Measurements from ENCODE around the gene CDSN. TPM values are rescaled to one million over a fixed set of nuclear protein-coding genes. Genes with fewer than 3 reads are reported as not detected.

The CDSN gene
- total and polyA plus RNA-seq, 2 experiments from 2014 or later = not detected

DNA sequence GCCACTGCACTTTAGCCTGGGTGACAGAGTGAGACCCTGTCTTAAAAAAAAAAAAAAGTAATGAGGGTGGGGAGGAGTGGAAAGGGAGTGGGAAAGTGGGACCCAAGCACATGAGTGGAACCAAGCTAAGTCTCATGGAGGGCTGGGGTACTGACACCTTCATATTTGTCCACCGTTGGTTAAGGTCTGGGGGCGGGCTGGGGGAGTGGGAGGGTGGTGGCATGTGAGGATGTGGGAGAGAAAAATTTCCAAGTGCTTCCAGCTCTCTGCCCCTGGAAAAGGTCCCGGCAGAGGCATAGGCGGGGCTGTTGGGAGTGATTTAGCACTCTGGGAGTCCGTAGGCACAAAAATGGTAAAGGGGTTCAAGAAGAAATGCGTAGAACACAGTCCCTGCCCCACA lies 12.6 kb upstream of the CDSN start:
- H3K27ac ChIP-seq = no peak overlapping the region
- H3K4me3 ChIP-seq = no peak overlapping the region
- no peaks in the 10 kb centered on the region for H3K9me3 ChIP-seq (ENCODE audit: low read depth)
- H4K20me1 ChIP-seq (ENCODE audit: insufficient read depth) = no peaks in the 10 kb centered on the region
- no peaks in the 10 kb centered on the region for H3K4me1 ChIP-seq (ENCODE audit: insufficient read depth)
- TF ChIP-seq EZH2phosphoT487 (IDR thresholded peaks at IDR 0.05; ENCODE audit: insufficient read depth, low read depth) (no peak), EZH2 (IDR thresholded peaks at IDR 0.05; ENCODE audit: insufficient read depth, poor library complexity, severe bottlenecking) (no peak)
- no peak overlapping the region for H2AFZ ChIP-seq
- no peak for DNase-seq
- no peaks in the 10 kb centered on the region for H3F3A ChIP-seq (ENCODE audit: insufficient read depth)
- no peaks in the 10 kb centered on the region for H3K36me3 ChIP-seq (ENCODE audit: low read depth)
- 53% methylated on average over 5 to 6 of the region's 6 CpGs for WGBS, 2 experiments (ENCODE audit: low coverage in 1 of 2, low lambda C conversion rate in 2 of 2, missing lambda C conversion rate in 2 of 2)
- in situ Hi-C loops (cut with MboI) = no loop called here
- no peaks in the 10 kb centered on the region for H3K27me3 ChIP-seq (replicated peaks; ENCODE audit: insufficient read depth)
- H3K4me2 ChIP-seq (ENCODE audit: unreplicated experiment) = no peak overlapping the region
- H3K79me2 ChIP-seq (ENCODE audit: insufficient read depth) = no peaks in the 10 kb centered on the region
- no peaks in the 10 kb centered on the region for H3K9me2 ChIP-seq (ENCODE audit: insufficient read depth)
- no peak overlapping the region for H3K9ac ChIP-seq

DNA sequence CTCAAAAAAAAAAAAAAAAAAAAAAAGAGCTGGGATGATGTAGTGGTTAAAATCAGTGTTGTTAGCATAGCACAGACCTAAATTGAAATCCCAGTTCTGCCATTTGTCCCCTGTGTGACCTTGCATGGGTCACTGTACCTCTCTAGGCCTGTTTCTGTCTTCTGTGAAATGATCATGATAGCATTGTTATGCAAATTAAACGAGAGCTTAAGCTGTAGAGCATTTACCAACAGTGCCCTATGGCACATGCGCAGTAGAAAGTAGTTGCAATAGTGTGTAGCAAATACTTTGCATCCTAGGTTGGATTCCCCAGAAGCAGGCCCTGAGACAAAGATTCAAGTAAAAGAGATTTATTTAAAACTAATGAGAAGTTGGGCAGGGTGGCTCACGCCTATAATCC lies 11.3 kb upstream of the CDSN start:
- no peak overlapping the region for H3K4me2 ChIP-seq (ENCODE audit: unreplicated experiment)
- no peaks in the 10 kb centered on the region for H4K20me1 ChIP-seq (ENCODE audit: insufficient read depth)
- WGBS, 2 experiments (ENCODE audit: low coverage in 1 of 2, low lambda C conversion rate in 2 of 2, missing lambda C conversion rate in 2 of 2) = 65 to 76% methylated on average over 3 of the region's 3 CpGs
- no peaks in the 10 kb centered on the region for H3K9me2 ChIP-seq (ENCODE audit: insufficient read depth)
- peaks cover 2% of the 10 kb centered on the region; the same call in 1 of the 2 replicates for H3F3A ChIP-seq (ENCODE audit: insufficient read depth)
- in situ Hi-C loops (cut with MboI) = no loop called here
- H3K4me1 ChIP-seq (ENCODE audit: insufficient read depth) = peaks cover 5% of the 10 kb centered on the region
- no peak overlapping the region for H3K9ac ChIP-seq
- no peaks in the 10 kb centered on the region for H3K36me3 ChIP-seq (ENCODE audit: low read depth)
- TF ChIP-seq EZH2phosphoT487 (IDR thresholded peaks at IDR 0.05; ENCODE audit: insufficient read depth, low read depth) = no peak
- TF ChIP-seq EZH2 (IDR thresholded peaks at IDR 0.05; ENCODE audit: insufficient read depth, poor library complexity, severe bottlenecking) = no peak
- no peaks in the 10 kb centered on the region for H3K9me3 ChIP-seq (ENCODE audit: low read depth)
- no peaks in the 10 kb centered on the region for H3K27me3 ChIP-seq (replicated peaks; ENCODE audit: insufficient read depth)
- DNase-seq = no peak
- no peak overlapping the region for H2AFZ ChIP-seq
- H3K4me3 ChIP-seq = no peak overlapping the region
- no peak overlapping the region for H3K27ac ChIP-seq
- H3K79me2 ChIP-seq (ENCODE audit: insufficient read depth) = no peaks in the 10 kb centered on the region

GRCh38 chr6:31130751-31131150 lies 10.5 kb upstream of the CDSN start:
- Histone ChIP-seq H3K4me3 (no peak overlapping the region), H3K27me3 (replicated peaks; ENCODE audit: insufficient read depth) (no peaks in the 10 kb centered on the region), H3K27ac (no peak overlapping the region), H3K4me2 (ENCODE audit: unreplicated experiment) (no peak overlapping the region), H3K4me1 (ENCODE audit: insufficient read depth) (peaks cover 11% of the 10 kb centered on the region), H4K20me1 (ENCODE audit: insufficient read depth) (no peaks in the 10 kb centered on the region), H3K36me3 (ENCODE audit: low read depth) (no peaks in the 10 kb centered on the region), H2AFZ (no peak overlapping the region), H3K79me2 (ENCODE audit: insufficient read depth) (no peaks in the 10 kb centered on the region), H3K9me2 (ENCODE audit: insufficient read depth) (no peaks in the 10 kb centered on the region), H3F3A (ENCODE audit: insufficient read depth) (peaks cover 8% of the 10 kb centered on the region), H3K9ac (no peak overlapping the region), H3K9me3 (ENCODE audit: low read depth) (no peaks in the 10 kb centered on the region)
- in situ Hi-C loops (cut with MboI) = no loop called here
- TF ChIP-seq EZH2 (IDR thresholded peaks at IDR 0.05; ENCODE audit: insufficient read depth, poor library complexity, severe bottlenecking) = no peak
- no peak for TF ChIP-seq EZH2phosphoT487 (IDR thresholded peaks at IDR 0.05; ENCODE audit: insufficient read depth, low read depth)
- WGBS, 2 experiments (ENCODE audit: low coverage in 1 of 2, low lambda C conversion rate in 2 of 2, missing lambda C conversion rate in 2 of 2) = 91 to 94% methylated on average over 3 of the region's 3 CpGs
- no peak for DNase-seq

DNA sequence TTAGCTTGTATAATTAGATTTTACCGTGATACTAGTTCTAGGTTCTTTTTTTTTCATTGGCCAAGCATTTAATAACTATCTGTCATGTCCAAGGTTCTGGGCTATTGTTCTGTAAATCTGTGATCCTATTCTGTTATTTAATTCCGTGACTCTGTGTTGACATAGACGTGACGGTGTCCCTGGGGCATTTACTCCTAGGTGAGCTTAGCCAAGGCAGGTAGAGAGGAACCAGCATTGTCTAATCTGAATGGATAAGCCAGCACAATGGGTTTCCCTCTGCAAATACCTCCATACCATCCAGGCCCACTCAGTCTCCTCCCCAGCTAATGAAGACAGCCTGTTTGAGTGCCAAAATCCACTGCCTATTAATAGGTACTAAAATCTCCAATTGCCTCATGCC lies 8.9 kb upstream of the CDSN start:
- no peaks in the 10 kb centered on the region for H3K79me2 ChIP-seq (ENCODE audit: insufficient read depth)
- whole genome bisulfite sequencing, 2 experiments (ENCODE audit: low coverage in 1 of 2, low lambda C conversion rate in 2 of 2, missing lambda C conversion rate in 2 of 2) = 80 to 81% methylated on average over 4 of the region's 4 CpGs
- no peaks in the 10 kb centered on the region for H4K20me1 ChIP-seq (ENCODE audit: insufficient read depth)
- H3K27ac ChIP-seq = no peak overlapping the region
- in situ Hi-C loops (cut with MboI) = no loop called here
- no peaks in the 10 kb centered on the region for H3K36me3 ChIP-seq (ENCODE audit: low read depth)
- H3K4me1 ChIP-seq (ENCODE audit: insufficient read depth) = peaks cover 28% of the 10 kb centered on the region
- H3F3A ChIP-seq (ENCODE audit: insufficient read depth) = peaks cover 16% of the 10 kb centered on the region
- no peak overlapping the region for H3K9ac ChIP-seq
- DNase-seq = no peak
- no peak overlapping the region for H2AFZ ChIP-seq
- TF ChIP-seq EZH2 (IDR thresholded peaks at IDR 0.05; ENCODE audit: insufficient read depth, poor library complexity, severe bottlenecking) (no peak), EZH2phosphoT487 (IDR thresholded peaks at IDR 0.05; ENCODE audit: insufficient read depth, low read depth) (no peak)
- no peaks in the 10 kb centered on the region for H3K9me3 ChIP-seq (ENCODE audit: low read depth)
- no peak overlapping the region for H3K4me3 ChIP-seq
- no peaks in the 10 kb centered on the region for H3K27me3 ChIP-seq (replicated peaks; ENCODE audit: insufficient read depth)
- H3K9me2 ChIP-seq (ENCODE audit: insufficient read depth) = no peaks in the 10 kb centered on the region
- H3K4me2 ChIP-seq (ENCODE audit: unreplicated experiment) = no peak overlapping the region

GRCh38 chr6:31128093-31128676 lies 7.9 kb upstream of the CDSN start:
- Histone ChIP-seq H3F3A (ENCODE audit: insufficient read depth) (peaks cover 16% of the 10 kb centered on the region), H4K20me1 (ENCODE audit: insufficient read depth) (no peaks in the 10 kb centered on the region), H3K4me1 (ENCODE audit: insufficient read depth) (peaks cover 30% of the 10 kb centered on the region), H3K9me2 (ENCODE audit: insufficient read depth) (no peaks in the 10 kb centered on the region), H3K79me2 (ENCODE audit: insufficient read depth) (no peaks in the 10 kb centered on the region), H3K4me2 (ENCODE audit: unreplicated experiment) (no peak overlapping the region), H3K27ac (no peak overlapping the region), H2AFZ (no peak overlapping the region), H3K4me3 (no peak overlapping the region), H3K9ac (no peak overlapping the region), H3K9me3 (ENCODE audit: low read depth) (no peaks in the 10 kb centered on the region), H3K27me3 (replicated peaks; ENCODE audit: insufficient read depth) (no peaks in the 10 kb centered on the region), H3K36me3 (ENCODE audit: low read depth) (no peaks in the 10 kb centered on the region)
- in situ Hi-C loops (cut with MboI) = no loop called here
- DNase-seq = peak; percentile 57
- no peak for TF ChIP-seq EZH2phosphoT487 (IDR thresholded peaks at IDR 0.05; ENCODE audit: insufficient read depth, low read depth)
- TF ChIP-seq EZH2 (IDR thresholded peaks at IDR 0.05; ENCODE audit: insufficient read depth, poor library complexity, severe bottlenecking) = no peak
- WGBS, 2 experiments (ENCODE audit: low coverage in 1 of 2, low lambda C conversion rate in 2 of 2, missing lambda C conversion rate in 2 of 2) = 12 to 18% methylated on average over 8 of the region's 8 CpGs

All from GM23248 (cell line).